ENCODE measurements around the gene DEPDC4. TPM values are rescaled to one million over a fixed set of nuclear protein-coding genes. Genes with fewer than 3 reads are reported as not detected.

The DEPDC4 gene
- total and polyA plus RNA-seq, 2 of the 13 experiments (the other 11 are each of a cell fraction or from before 2014, with no cell fraction given), result 2.2 to 5.7 TPM

GRCh38 chr12:100200463-100201181, 66.3 kb downstream of the DEPDC4 start, which contains the start of gene ACTR6 (continued):
- no peak for TF ChIP-seq ARHGAP35 (CRISPR knock-in tag; IDR thresholded peaks at IDR 0.05; ENCODE audit: borderline replicate concordance)
- no peak for TF ChIP-seq PBX2 (CRISPR knock-in tag; IDR thresholded peaks at IDR 0.05)
- TF ChIP-seq NFYC (CRISPR knock-in tag; IDR thresholded peaks at IDR 0.05), result no peak
- TF ChIP-seq RBAK (CRISPR knock-in tag; IDR thresholded peaks at IDR 0.05), result no peak
- TF ChIP-seq THAP11 (CRISPR knock-in tag; IDR thresholded peaks at IDR 0.05), result peak; percentile 88
- peak; percentile 53; the same call in 1 of the 2 replicates for TF ChIP-seq RARA (CRISPR knock-in tag; IDR thresholded peaks at IDR 0.05)
- 0 out of 2 replicates have a peak, but pooled peaks have one; percentile 24 for TF ChIP-seq ZNF652 (CRISPR knock-in tag; IDR thresholded peaks at IDR 0.05; ENCODE audit: borderline replicate concordance, low read depth)
- no peak for TF ChIP-seq FOXA1 (IDR thresholded peaks at IDR 0.05)
- TF ChIP-seq FOXA1 (CRISPR knock-in tag; IDR thresholded peaks at IDR 0.05), result peak; percentile 27; the same call in 1 of the 2 replicates
- 0 out of 2 replicates have a peak, but pooled peaks have one; percentile 27 for TF ChIP-seq ZSCAN20 (CRISPR knock-in tag; IDR thresholded peaks at IDR 0.05; ENCODE audit: borderline replicate concordance)
- TF ChIP-seq SMAD1 (CRISPR knock-in tag; IDR thresholded peaks at IDR 0.05; ENCODE audit: borderline replicate concordance, low read depth), result no peak
- TF ChIP-seq TSC22D2 (CRISPR knock-in tag; IDR thresholded peaks at IDR 0.05; ENCODE audit: borderline replicate concordance), result peak; percentile 57; the same call in 1 of the 2 replicates
- peak; percentile 58 for TF ChIP-seq THRA (CRISPR knock-in tag; IDR thresholded peaks at IDR 0.05; ENCODE audit: borderline replicate concordance)
- TF ChIP-seq SKI (IDR thresholded peaks at IDR 0.05; ENCODE audit: partially characterized antibody), result peak; percentile 15
- TF ChIP-seq ZBTB21 (CRISPR knock-in tag; IDR thresholded peaks at IDR 0.05), result peak; percentile 75
- TF ChIP-seq FOSL2 (CRISPR knock-in tag; IDR thresholded peaks at IDR 0.05), result peak; percentile 27; the same call in 1 of the 2 replicates
- TF ChIP-seq ZNF598 (CRISPR knock-in tag; IDR thresholded peaks at IDR 0.05; ENCODE audit: borderline replicate concordance), result 0 out of 2 replicates have a peak, but pooled peaks have one; percentile 28
- peak; percentile 80 for TF ChIP-seq KDM2A (CRISPR knock-in tag; IDR thresholded peaks at IDR 0.05; ENCODE audit: borderline replicate concordance, low read depth)
- TF ChIP-seq ZNF136 (CRISPR knock-in tag; IDR thresholded peaks at IDR 0.05; ENCODE audit: low read depth), result 0 out of 2 replicates have a peak, but pooled peaks have one; percentile 11
- TF ChIP-seq MXD3 (CRISPR knock-in tag; IDR thresholded peaks at IDR 0.05), result 0 out of 2 replicates have a peak, but pooled peaks have one; percentile 42
- no peak for TF ChIP-seq SETDB1 (CRISPR knock-in tag; IDR thresholded peaks at IDR 0.05; ENCODE audit: borderline replicate concordance)
- TF ChIP-seq ZNF691 (CRISPR knock-in tag; IDR thresholded peaks at IDR 0.05; ENCODE audit: borderline replicate concordance, low read depth), result peak; percentile 69; the same call in 1 of the 2 replicates
- 0 out of 2 replicates have a peak, but pooled peaks have one; percentile 3 for TF ChIP-seq HNF4A (CRISPR knock-in tag; IDR thresholded peaks at IDR 0.05)
- TF ChIP-seq HOXA3 (CRISPR knock-in tag; IDR thresholded peaks at IDR 0.05), result peak; percentile 77; the same call in 1 of the 2 replicates
- TF ChIP-seq SSRP1 (CRISPR knock-in tag; IDR thresholded peaks at IDR 0.05), result 0 out of 2 replicates have a peak, but pooled peaks have one; percentile 31
- peak; percentile 59; the same call in 1 of the 2 replicates for TF ChIP-seq MYC (CRISPR knock-in tag; IDR thresholded peaks at IDR 0.05; ENCODE audit: borderline replicate concordance)
- TF ChIP-seq ELF3 (CRISPR knock-in tag; IDR thresholded peaks at IDR 0.05), result peak; percentile 84
- peak; percentile 97 for TF ChIP-seq FOXK1 (CRISPR knock-in tag; IDR thresholded peaks at IDR 0.05; ENCODE audit: borderline replicate concordance, low read depth)
